Gastrocnemius medialis (tissue), 4 donors: Measurements from ENCODE around the gene TMCC2. TPM values are rescaled to one million over a fixed set of nuclear protein-coding genes. Genes with fewer than 3 reads are reported as not detected.

ENCODE experiments used
- ATAC-seq, 2 donors: fragments of 150-250 bp; one replicate each; pipeline ENCODE4 v1.9.1; 2016
- DNase-seq, 2 donors: peaks; one replicate each; pipeline ENCODE4 v3.0.0-alpha.2; 2019
- H3K27ac ChIP-seq, 4 donors: fragments of 200-600 bp; sonication (generic); 1 replicate in 1 of 4; 2 replicates in 3 of 4; pipeline ENCODE4 v1.5.1; 2016 to 2018; ENCODE audit warnings: mild to moderate bottlenecking in 2 of 4, moderate library complexity in 1 of 4
- H3K27me3 ChIP-seq, 3 donors: fragments of 200-600 bp; sonication (generic) in 2 of 3; 1 replicate in 1 of 3; 2 replicates in 2 of 3; pipeline versions ENCODE4 v1.5.1 to v1.6.0; 2016 to 2019; ENCODE audit warnings: mild to moderate bottlenecking in 1 of 3, moderate library complexity in 1 of 3
- H3K36me3 ChIP-seq, 2 donors: fragments of 200-600 bp; sonication (generic) in 1 of 2; one replicate each; pipeline ENCODE4 v1.5.1; 2017 to 2018
- H3K4me1 ChIP-seq, 2 donors: fragments of 200-600 bp; sonication (generic) in 1 of 2; one replicate each; pipeline ENCODE4 v1.5.1; 2016 to 2017; ENCODE audit warnings: mild to moderate bottlenecking in 2 of 2
- H3K4me3 ChIP-seq, 4 donors: fragments of 200-600 bp; sonication (generic) in 3 of 4; 1 replicate in 1 of 4; 2 replicates in 3 of 4; pipeline ENCODE4 v1.5.1; 2016 to 2019; ENCODE audit warnings: mild to moderate bottlenecking in 2 of 4
- H3K9me3 ChIP-seq, 3 donors: fragments of 200-600 bp; sonication (generic) in 2 of 3; 1 replicate in 1 of 3; 2 replicates in 2 of 3; pipeline ENCODE4 v1.5.1; 2016 to 2019
- CTCF ChIP-seq, 5 experiments: fragments of 450-650 bp in 3 of 5; fragments of 200-600 bp in 2 of 5; sonication (generic) in 2 of 5; IDR thresholded peaks in 4 of 5; conservative IDR thresholded peaks in 1 of 5; 1 replicate in 4 of 5; 2 replicates in 1 of 5; pipeline ENCODE4 v1.5.1; 2016 to 2019; ENCODE audit warnings: antibody characterized with exemption in 5 of 5, mild to moderate bottlenecking in 3 of 5, moderate library complexity in 3 of 5
- POLR2A ChIP-seq, 2 donors: fragments of 450-650 bp; IDR thresholded peaks; one replicate each; pipeline ENCODE4 v1.6.1; 2017; ENCODE audit warnings: antibody characterized with exemption in 2 of 2, mild to moderate bottlenecking in 2 of 2, moderate library complexity in 2 of 2
- in situ Hi-C, 4 donors: fragments of 200-750 bp; cut with MboI; loops; one replicate each; pipeline versions ENCODE4 v1.15.0 to v1.8.0; 2017; ENCODE audit warnings: low sequenced_read_pairs in 4 of 4
- intact Hi-C: fragments of 100-400 bp; cut with DNase I; formaldehyde crosslinking; loops from one replicate; pipeline ENCODE4 v1.15.1; 2023; ENCODE audit warnings: low total_unique reads
- total RNA-seq, 4 donors: library from RNA; depleted of rRNA; stranded (reverse); fragments of >200 nt; gene quantifications; one replicate each; pipeline versions ENCODE4 v1.1.0 to v1.2.3, GENCODE V29; 2016

TMCC2 gene
- total RNA-seq, 4 donors from 2014 or later, result 1.1 to 7.6 (median 5.6) TPM

GRCh38 chr1:205304695-205305070, 76.9 kb downstream of the TMCC2 start:
- H3K4me1 ChIP-seq, result no peaks in the 10 kb centered on the region
- no peaks in the 10 kb centered on the region for H3K27me3 ChIP-seq
- H3K4me3 ChIP-seq, result no peak overlapping the region
- H3K9me3 ChIP-seq, result no peaks in the 10 kb centered on the region
- ATAC-seq (no peak), DNase-seq (no peak)
- in situ Hi-C loops (no loop called here), intact Hi-C loops (no loop called here)
- TF ChIP-seq POLR2A (IDR thresholded peaks at IDR 0.05) (no peak), CTCF (IDR thresholded peaks at IDR 0.05 in 4 of 5, conservative IDR thresholded peaks at IDR 0.05 in 1 of 5) (no peak)
- H3K36me3 ChIP-seq, result peaks cover 0 to 5% of the 10 kb centered on the region in 2 donors
- no peak overlapping the region for H3K27ac ChIP-seq

GRCh38 chr1:205306929-205307566, 79.3 kb downstream of the TMCC2 start:
- Histone ChIP-seq H3K27me3 (no peaks in the 10 kb centered on the region), H3K4me1 (no peaks in the 10 kb centered on the region), H3K36me3 (peaks cover 0 to 5% of the 10 kb centered on the region in 2 donors), H3K4me3 (no peak overlapping the region), H3K9me3 (no peaks in the 10 kb centered on the region), H3K27ac (no peak overlapping the region)
- in situ Hi-C loops, result no loop called here
- no peak for DNase-seq
- TF ChIP-seq POLR2A (IDR thresholded peaks at IDR 0.05) (no peak), CTCF (IDR thresholded peaks at IDR 0.05 in 4 of 5, conservative IDR thresholded peaks at IDR 0.05 in 1 of 5) (no peak)
- intact Hi-C loops, result no loop called here
- no peak for ATAC-seq

- no peaks in the 10 kb centered on the region for H3K36me3 ChIP-seq
Measured at GRCh38 chr1:205309741-205310140, 82.0 kb downstream of the TMCC2 start.

GRCh38 chr1:205310976-205311704, 83.4 kb downstream of the TMCC2 start:
- intact Hi-C loops (no loop called here), in situ Hi-C loops (no loop called here)
- H3K27me3 ChIP-seq, result no peaks in the 10 kb centered on the region
- no peak overlapping the region for H3K27ac ChIP-seq
- no peak overlapping the region for H3K4me3 ChIP-seq
- H3K36me3 ChIP-seq, result no peaks in the 10 kb centered on the region
- TF ChIP-seq CTCF (IDR thresholded peaks at IDR 0.05 in 4 of 5, conservative IDR thresholded peaks at IDR 0.05 in 1 of 5) (no peak), POLR2A (IDR thresholded peaks at IDR 0.05) (no peak)
- no peaks in the 10 kb centered on the region for H3K9me3 ChIP-seq
- H3K4me1 ChIP-seq, result peaks cover 12 to 21% of the 10 kb centered on the region in 2 donors
- DNase-seq, result no peak
- no peak for ATAC-seq

More at GRCh38 chr1:205309741-205310140, 82.0 kb downstream of the TMCC2 start:
- intact Hi-C loops (no loop called here), in situ Hi-C loops (no loop called here)
- H3K4me1 ChIP-seq, result peaks cover 8 to 13% of the 10 kb centered on the region in 2 donors
- H3K9me3 ChIP-seq, result no peaks in the 10 kb centered on the region
- ATAC-seq, result no peak
- no peak overlapping the region for H3K27ac ChIP-seq
- no peak for DNase-seq
- no peaks in the 10 kb centered on the region for H3K27me3 ChIP-seq
- TF ChIP-seq POLR2A (IDR thresholded peaks at IDR 0.05) (no peak), CTCF (IDR thresholded peaks at IDR 0.05 in 4 of 5, conservative IDR thresholded peaks at IDR 0.05 in 1 of 5) (no peak)
- no peak overlapping the region for H3K4me3 ChIP-seq
